ENCODE measurements around the gene DAPL1. TPM values are rescaled to one million over a fixed set of nuclear protein-coding genes. Genes with fewer than 3 reads are reported as not detected.

The DAPL1 gene
- polyA plus RNA-seq, 1 of the 3 experiments (the other 2 are of a cell fraction): not detected

- H3K9ac ChIP-seq: no peak overlapping the region
- no peak for DNase-seq
- H3K27ac ChIP-seq (ENCODE audit: low read depth in 2 of 2, low read length in 1 of 2): no peak overlapping the region
- H4K20me1 ChIP-seq (ENCODE audit: insufficient read depth): no peaks in the 10 kb centered on the region
- no peak overlapping the region for H3K4me2 ChIP-seq
- H3K9me2 ChIP-seq: no peaks in the 10 kb centered on the region
- no peak for TF ChIP-seq MXI1 (IDR thresholded peaks at IDR 0.05; ENCODE audit: low read depth, low read length)
- TF ChIP-seq SIN3A (IDR thresholded peaks at IDR 0.05; ENCODE audit: borderline replicate concordance, low read depth, low read length): no peak
- TF ChIP-seq USF1 (IDR thresholded peaks at IDR 0.05; ENCODE audit: borderline replicate concordance, low read depth): no peak
- no peak for TF ChIP-seq FOXM1 (IDR thresholded peaks at IDR 0.05; ENCODE audit: low read depth)
- TF ChIP-seq NFIC (IDR thresholded peaks at IDR 0.05; ENCODE audit: borderline replicate concordance): no peak
- no peak for TF ChIP-seq JUND (IDR thresholded peaks at IDR 0.05)
- no peak for TF ChIP-seq FOSL2 (IDR thresholded peaks at IDR 0.05; ENCODE audit: borderline replicate concordance, low read depth)
- no peak for TF ChIP-seq PBX3 (IDR thresholded peaks at IDR 0.05)
- no peak for TF ChIP-seq POLR2AphosphoS5 (IDR thresholded peaks at IDR 0.05; ENCODE audit: low read depth, low read length)
- H3K4me1 ChIP-seq (ENCODE audit: control insufficient read depth in 1 of 2, insufficient read depth in 2 of 2, low read depth in 1 of 2, low read length in 1 of 2): no peaks in the 10 kb centered on the region; a peak in 1 of 4 replicates
- no peak overlapping the region for H3K4me3 ChIP-seq (ENCODE audit: low read depth in 2 of 2, low read length in 1 of 2)
- no peaks in the 10 kb centered on the region for H3K79me2 ChIP-seq (ENCODE audit: insufficient read depth)
- H3K36me3 ChIP-seq (replicated peaks in 1 of 2; ENCODE audit: control insufficient read depth in 1 of 2, insufficient read depth in 2 of 2, low read length in 1 of 2): no peaks in the 10 kb centered on the region
- ChIA-PET CTCF (interaction anchor here (3.1 kb wide), 1 partner anchor 29 kb away, joined by 10 read pairs; no protein-coding TSS in a partner anchor), POLR2A (no interaction called here)
- H3K27me3 ChIP-seq (ENCODE audit: insufficient read depth): no peaks in the 10 kb centered on the region
- no peaks in the 10 kb centered on the region for H3K9me3 ChIP-seq
- 74% methylated on average over 5 of the region's 5 CpGs for WGBS (ENCODE audit: low lambda C conversion rate)
- H3F3A ChIP-seq (replicated peaks; ENCODE audit: insufficient read depth): no peaks in the 10 kb centered on the region
- H2AFZ ChIP-seq (ENCODE audit: low read depth): no peak overlapping the region
Measured at GRCh38 chr2:158782616-158783015, 12.5 kb upstream of the DAPL1 start.

GRCh38 chr2:158783923-158784322, 11.2 kb upstream of the DAPL1 start:
- no peak for DNase-seq
- Histone ChIP-seq H3K9ac (no peak overlapping the region), H3K9me2 (no peaks in the 10 kb centered on the region), H4K20me1 (ENCODE audit: insufficient read depth) (no peaks in the 10 kb centered on the region), H3K4me1 (ENCODE audit: control insufficient read depth in 1 of 2, insufficient read depth in 2 of 2, low read depth in 1 of 2, low read length in 1 of 2) (no peaks in the 10 kb centered on the region; a peak in 1 of 4 replicates), H3K36me3 (replicated peaks in 1 of 2; ENCODE audit: control insufficient read depth in 1 of 2, insufficient read depth in 2 of 2, low read length in 1 of 2) (no peaks in the 10 kb centered on the region), H3K79me2 (ENCODE audit: insufficient read depth) (no peaks in the 10 kb centered on the region), H3K4me2 (no peak overlapping the region), H3K27me3 (ENCODE audit: insufficient read depth) (no peaks in the 10 kb centered on the region), H3F3A (replicated peaks; ENCODE audit: insufficient read depth) (no peaks in the 10 kb centered on the region), H3K27ac (ENCODE audit: low read depth in 2 of 2, low read length in 1 of 2) (no peak overlapping the region), H2AFZ (ENCODE audit: low read depth) (no peak overlapping the region), H3K4me3 (ENCODE audit: low read depth in 2 of 2, low read length in 1 of 2) (no peak overlapping the region), H3K9me3 (no peaks in the 10 kb centered on the region)
- 71% methylated on average over 2 of the region's 2 CpGs for WGBS (ENCODE audit: low lambda C conversion rate)
- ChIA-PET CTCF (interaction anchor here (3.1 kb wide), 1 partner anchor 30 kb away, joined by 10 read pairs; no protein-coding TSS in a partner anchor), POLR2A (no interaction called here)
- TF ChIP-seq ZBTB33 (IDR thresholded peaks at IDR 0.05; ENCODE audit: borderline replicate concordance, low read depth): no peak
- TF ChIP-seq SMC3 (IDR thresholded peaks at IDR 0.05; ENCODE audit: low read depth, low read length): no peak
- no peak for TF ChIP-seq NFIC (IDR thresholded peaks at IDR 0.05; ENCODE audit: borderline replicate concordance)
- no peak for TF ChIP-seq SIN3A (IDR thresholded peaks at IDR 0.05; ENCODE audit: borderline replicate concordance, low read depth, low read length)
- no peak for TF ChIP-seq YY1 (IDR thresholded peaks at IDR 0.05; ENCODE audit: low read depth)
- no peak for TF ChIP-seq FOSL2 (IDR thresholded peaks at IDR 0.05; ENCODE audit: borderline replicate concordance, low read depth)
- no peak for TF ChIP-seq USF2 (IDR thresholded peaks at IDR 0.05; ENCODE audit: borderline replicate concordance, low read depth, low read length)
